GM21825 (cell line): Measurements from ENCODE around the gene TMEM88.
"Not testable (repeated sequence)": the region's sequence is repeated elsewhere in the genome, so short reads cannot be mapped to it uniquely, and the experiment has no call there.

Experiments used
- ATAC-seq: cut with Tn5 transposase; IDR thresholded peaks from one replicate; pipeline ENCODE4 v1.9.1; 2021; ENCODE audit warnings: mild to moderate bottlenecking, moderate library complexity; ENCODE audit not compliant: unreplicated experiment

The TMEM88 gene, protein sequence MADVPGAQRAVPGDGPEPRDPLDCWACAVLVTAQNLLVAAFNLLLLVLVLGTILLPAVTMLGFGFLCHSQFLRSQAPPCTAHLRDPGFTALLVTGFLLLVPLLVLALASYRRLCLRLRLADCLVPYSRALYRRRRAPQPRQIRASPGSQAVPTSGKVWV

DNA sequence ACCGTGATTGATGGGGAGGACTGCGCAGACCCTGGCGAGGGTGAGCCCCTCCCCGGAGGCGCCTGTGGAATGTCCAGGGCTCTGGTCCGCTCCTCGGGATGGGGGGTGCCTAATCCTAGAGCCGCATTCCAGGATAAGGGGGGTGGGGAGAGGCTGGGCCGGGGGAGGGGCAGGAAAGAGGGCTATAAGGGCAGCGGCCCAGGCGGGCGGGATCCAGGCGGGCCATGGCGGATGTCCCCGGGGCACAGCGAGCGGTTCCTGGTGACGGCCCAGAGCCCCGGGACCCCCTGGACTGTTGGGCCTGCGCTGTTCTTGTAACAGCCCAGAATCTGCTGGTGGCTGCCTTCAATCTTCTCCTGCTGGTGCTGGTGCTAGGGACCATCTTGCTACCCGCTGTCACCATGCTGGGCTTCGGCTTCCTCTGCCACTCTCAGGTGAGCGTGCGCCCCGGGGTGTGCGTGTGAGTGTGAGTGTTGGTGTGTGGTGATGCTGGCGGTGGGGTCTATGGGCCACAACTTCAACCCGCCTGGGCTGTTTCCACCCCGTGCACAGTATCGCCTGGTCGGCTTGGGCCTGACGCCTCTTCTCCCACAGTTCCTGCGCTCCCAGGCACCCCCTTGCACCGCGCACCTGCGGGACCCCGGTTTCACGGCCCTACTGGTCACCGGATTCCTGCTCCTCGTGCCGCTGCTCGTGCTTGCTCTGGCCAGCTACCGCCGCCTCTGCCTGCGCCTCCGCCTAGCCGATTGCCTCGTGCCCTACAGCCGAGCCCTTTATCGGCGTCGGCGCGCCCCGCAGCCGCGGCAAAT, at the start of gene TMEM88:
TMEM88 (plus strand) TSS at position 216 of the 809 bp plus-strand sequence; CDS start at position 225, 9 bp downstream.
- ATAC-seq = no peak

DNA sequence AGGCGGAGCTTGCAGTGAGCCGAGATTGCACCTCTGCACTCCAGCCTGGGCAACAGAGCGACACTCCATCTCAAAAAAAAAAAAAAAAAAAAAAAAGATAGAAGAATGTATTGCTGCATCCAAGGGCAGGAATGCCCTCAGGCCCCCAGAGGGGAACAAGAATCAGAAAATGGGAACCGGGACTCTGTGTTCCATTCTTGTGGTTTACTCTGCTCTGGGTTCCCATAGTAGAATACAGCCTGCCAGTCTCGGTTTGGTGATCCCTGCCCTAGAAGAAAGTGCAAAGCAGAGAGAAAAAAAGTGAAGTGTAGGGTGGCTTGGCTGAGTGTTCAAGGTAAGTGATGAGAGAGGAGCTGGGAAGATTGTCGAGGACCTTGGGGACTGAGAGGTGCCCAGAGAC, 48.3 kb upstream of the TMEM88 start:
- no peak for ATAC-seq

DNA sequence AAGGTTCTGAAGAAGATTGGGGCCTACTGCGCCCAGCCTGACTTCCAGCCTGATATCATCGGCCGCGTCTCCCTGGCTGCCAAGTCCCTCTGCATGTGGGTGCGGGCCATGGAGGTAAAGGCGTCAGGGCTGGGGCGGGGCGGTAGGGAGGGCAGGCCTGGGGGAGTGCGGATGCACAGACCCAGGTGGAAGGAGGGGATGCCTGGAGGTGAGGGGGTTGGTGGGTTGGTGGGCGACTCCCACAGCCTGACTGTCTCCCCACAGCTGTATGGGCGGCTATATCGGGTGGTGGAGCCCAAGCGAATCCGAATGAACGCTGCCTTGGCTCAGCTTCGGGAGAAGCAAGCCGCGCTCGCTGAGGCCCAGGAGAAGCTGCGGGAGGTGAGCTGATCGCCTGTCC, 47.7 kb upstream of the TMEM88 start:
- ATAC-seq = no peak

GRCh38 chr17:7809086-7809790, 45.6 kb upstream of the TMEM88 start:
- ATAC-seq = no peak

- ATAC-seq = not testable (repeated sequence)
These were observed 45.0 kb upstream of the TMEM88 start for GRCh38 chr17:7809791-7810343.

GRCh38 chr17:7811251-7811650, 43.6 kb upstream of the TMEM88 start:
- ATAC-seq = no peak

- no peak for ATAC-seq
These were observed 39.9 kb upstream of the TMEM88 start for GRCh38 chr17:7814969-7815368.

- ATAC-seq = no peak
These were observed 37.8 kb upstream of the TMEM88 start for GRCh38 chr17:7816926-7817642.

DNA sequence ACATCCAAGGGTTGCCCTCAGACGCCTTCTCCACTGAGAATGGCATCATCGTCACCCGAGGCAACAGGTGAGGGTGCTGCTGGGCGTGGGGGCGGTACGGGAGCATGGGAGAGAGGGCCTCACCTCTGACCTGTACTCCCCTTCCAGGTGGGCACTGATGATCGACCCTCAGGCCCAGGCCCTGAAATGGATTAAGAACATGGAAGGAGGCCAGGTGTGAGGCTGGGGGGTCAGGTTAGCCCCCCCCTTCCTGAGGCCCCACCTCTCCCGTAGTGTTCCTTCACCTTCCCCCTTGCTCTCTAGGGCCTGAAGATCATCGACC, 37.3 kb upstream of the TMEM88 start:
- ATAC-seq = no peak

- ATAC-seq = no peak
These were observed 36.8 kb upstream of the TMEM88 start for GRCh38 chr17:7818026-7818425.

DNA sequence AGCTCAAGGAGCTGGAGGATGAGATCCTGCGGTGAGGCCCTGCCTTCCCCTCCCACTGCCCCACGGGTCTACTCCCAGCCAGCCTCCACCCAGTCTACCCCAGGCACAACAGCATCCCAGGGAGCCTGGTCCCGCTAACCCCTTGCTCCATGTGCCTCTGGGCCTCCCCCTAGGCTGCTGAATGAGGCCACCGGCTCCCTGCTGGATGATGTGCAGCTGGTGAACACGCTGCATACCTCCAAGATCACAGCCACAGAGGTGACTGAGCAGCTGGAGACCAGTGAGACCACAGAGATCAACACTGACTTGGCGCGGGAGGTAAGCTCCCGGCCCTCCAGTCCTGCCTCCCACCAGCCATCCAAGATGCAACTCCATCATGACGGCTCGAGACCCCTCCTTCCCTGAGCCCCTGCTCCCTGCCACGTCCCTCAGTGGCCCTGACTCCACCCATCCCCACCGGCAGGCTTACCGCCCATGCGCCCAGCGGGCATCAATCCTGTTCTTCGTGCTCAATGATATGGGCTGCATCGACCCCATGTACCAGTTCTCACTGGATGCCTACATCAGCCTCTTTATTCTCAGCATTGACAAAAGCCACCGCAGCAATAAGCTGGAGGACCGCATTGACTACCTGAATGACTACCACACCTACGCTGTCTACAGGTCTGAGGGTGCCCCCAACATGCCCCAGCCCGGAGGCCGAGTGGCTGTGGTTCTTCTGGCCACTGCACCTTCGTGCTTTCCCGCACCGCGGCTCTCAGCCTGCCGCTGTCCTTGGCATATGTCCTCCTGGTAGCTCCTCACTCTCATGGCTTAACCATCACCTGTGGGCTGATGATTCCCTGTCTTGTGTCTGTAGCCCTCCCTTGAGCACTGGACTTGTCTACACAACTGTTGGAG, 35.9 kb upstream of the TMEM88 start:
- no peak for ATAC-seq

DNA sequence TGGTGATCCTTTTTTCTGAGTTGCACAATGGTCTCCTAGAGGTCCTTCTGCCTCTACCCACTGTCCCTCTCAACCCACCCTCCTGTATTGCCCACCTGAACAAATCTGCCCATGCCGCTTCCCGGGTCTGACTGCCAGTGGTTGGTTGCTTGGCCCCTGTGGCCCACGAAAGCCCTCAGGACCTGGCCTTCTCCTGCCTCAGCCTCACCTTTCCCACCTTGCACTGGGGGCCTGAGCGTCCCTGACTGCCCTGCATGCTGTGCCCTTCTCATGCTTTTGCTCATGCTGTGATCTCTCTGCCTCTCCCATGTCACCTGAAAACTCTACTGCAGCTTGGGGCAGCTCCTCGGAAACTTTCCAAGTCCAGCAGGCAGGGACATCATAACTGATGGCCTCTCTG, 34.6 kb upstream of the TMEM88 start:
- ATAC-seq = no peak

GRCh38 chr17:7822126-7822525, 32.7 kb upstream of the TMEM88 start:
- no peak for ATAC-seq

- no peak for ATAC-seq
These were observed 31.3 kb upstream of the TMEM88 start for GRCh38 chr17:7823581-7824001.

DNA sequence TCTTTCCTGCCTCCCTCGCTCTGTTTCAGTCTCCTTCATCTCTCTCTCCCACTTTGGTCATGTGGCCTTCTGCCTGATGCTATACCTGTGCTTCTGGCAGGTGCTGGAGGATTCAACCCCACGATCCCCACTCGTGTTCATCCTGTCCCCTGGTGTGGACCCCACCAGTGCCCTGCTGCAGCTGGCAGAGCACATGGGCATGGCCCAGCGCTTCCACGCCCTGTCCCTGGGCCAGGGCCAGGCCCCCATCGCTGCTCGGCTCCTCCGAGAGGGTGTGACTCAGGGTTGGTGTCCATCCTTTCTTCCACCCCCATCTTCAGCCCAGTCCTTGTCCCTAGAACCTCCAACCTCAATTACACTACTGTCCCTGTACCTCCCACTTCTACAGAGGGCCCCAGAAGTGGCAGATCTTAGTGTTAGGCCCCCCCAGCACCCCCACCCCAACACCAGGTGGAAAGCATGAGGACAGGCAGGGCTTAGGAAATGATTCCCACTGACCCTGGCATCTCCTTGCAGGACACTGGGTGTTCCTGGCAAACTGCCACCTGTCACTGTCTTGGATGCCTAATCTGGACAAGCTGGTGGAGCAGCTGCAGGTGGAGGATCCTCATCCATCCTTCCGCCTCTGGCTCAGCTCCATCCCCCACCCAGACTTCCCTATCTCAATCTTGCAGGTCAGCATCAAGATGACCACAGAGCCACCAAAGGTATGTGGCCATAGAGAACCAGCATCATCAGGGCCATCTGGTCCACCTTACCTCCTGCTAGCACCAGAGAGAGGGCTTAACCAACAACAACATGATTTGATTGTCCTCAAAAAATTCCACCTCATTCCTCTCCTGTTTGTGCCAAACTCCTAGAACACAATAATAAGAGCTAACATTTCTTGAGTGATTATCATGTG, 30.6 kb upstream of the TMEM88 start:
- ATAC-seq = no peak

DNA sequence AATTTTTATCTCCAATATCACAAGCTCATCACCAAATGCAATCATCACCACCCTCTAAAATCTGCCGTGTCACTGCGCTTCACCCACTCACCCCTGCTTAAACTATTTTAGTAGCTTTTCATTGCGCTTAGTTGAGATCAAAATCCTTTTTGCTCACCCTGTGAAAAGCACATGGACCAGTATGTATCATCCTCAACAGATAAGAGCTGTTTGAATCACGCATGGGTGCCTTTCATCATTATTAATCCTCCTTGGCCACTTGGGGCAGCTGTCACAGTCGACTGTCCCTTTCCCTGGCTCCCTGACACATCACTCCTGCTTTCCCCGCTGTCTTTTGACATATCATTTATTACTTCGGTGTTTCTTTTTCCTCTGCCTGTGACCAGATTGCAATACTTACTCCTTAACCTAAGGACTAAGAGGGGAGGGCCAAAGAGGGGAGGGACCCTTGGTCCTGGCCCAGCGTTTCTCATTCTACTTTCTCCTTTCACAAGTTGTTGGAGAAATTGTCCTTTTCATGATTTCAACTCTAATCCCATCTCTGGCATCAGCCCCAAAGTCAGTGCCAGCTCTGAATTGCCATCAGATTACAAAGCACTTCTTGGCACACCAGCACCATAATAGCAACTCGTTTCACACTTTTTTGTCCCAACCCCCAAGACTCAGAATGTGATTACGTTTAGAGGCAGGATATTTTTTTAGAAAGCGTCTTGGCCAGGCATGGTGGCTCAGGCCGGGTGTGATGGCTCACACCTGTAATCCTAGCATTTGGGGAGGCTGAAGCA, 29.5 kb upstream of the TMEM88 start:
- ATAC-seq = no peak

- no peak for ATAC-seq
These were observed 24.2 kb upstream of the TMEM88 start for GRCh38 chr17:7830616-7831015.

DNA sequence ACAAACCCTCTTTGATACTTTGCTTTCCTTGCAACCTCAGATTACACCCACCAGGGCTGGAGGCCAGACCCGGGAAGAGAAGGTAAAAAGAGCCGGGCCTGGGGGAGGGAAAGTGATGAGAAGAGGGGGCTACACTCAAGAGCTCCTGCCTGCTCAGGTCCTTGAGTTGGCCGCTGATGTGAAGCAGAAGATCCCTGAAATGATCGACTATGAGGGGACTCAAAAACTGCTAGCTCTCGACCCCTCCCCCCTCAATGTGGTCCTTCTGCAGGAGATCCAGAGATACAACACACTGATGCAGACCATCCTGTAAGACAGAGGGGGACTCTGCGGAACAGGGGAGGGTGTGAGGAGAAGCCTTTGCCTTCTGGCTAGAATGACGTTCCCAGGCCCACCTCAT, 23.6 kb upstream of the TMEM88 start:
- ATAC-seq = no peak
